GM10266 (cell line): ENCODE data around the gene PIP4P1.
"Not testable (repeated sequence)": the region's sequence is repeated elsewhere in the genome, so short reads cannot be mapped to it uniquely, and the experiment has no call there.

ENCODE experiments used
- DNase-seq: peaks from one replicate; pipeline ENCODE4 v3.0.0; 2012; ENCODE audit errors: extremely low spot score
- CTCF ChIP-seq: IDR thresholded peaks from 2 replicates; pipeline ENCODE4 v1.5.1; 2012; ENCODE audit warnings: mild to moderate bottlenecking, low read depth; ENCODE audit not compliant: control insufficient read depth, insufficient read depth; ENCODE audit errors: missing control alignments

The PIP4P1 gene

GRCh38 chr14:20456971-20457370 is 4.3 kb downstream of the PIP4P1 start:
- no peak for TF ChIP-seq CTCF
- DNase-seq: no peak

GRCh38 chr14:20455355-20456300 is 5.6 kb downstream of the PIP4P1 start:
- no peak for DNase-seq

GRCh38 chr14:20454516-20455354 is 6.5 kb downstream of the PIP4P1 start, which contains the start of the genes APEX1 and OSGEP:
APEX1 (plus strand) TSS chr14:20455226; CDS start chr14:20455646, 420 bp downstream.
OSGEP (minus strand) TSS chr14:20454812; CDS start chr14:20454683, 129 bp downstream.
- DNase-seq: peak; percentile 97
- TF ChIP-seq CTCF: no peak

More at GRCh38 chr14:20455355-20456300, 5.6 kb downstream of the PIP4P1 start:
- no peak for TF ChIP-seq CTCF

GRCh38 chr14:20452831-20453230 is 8.4 kb downstream of the PIP4P1 start:
- DNase-seq: not testable (repeated sequence)

GRCh38 chr14:20446889-20447288 is 14.3 kb downstream of the PIP4P1 start:
- no peak for TF ChIP-seq CTCF
- no peak for DNase-seq

- not testable (repeated sequence) for DNase-seq
Observed at GRCh38 chr14:20443650-20444049, 17.6 kb downstream of the PIP4P1 start.

GRCh38 chr14:20441461-20441860 is 19.8 kb downstream of the PIP4P1 start:
- DNase-seq: no peak
- TF ChIP-seq CTCF: no peak

- no peak for TF ChIP-seq CTCF
Observed at GRCh38 chr14:20440882-20441281, 20.4 kb downstream of the PIP4P1 start.

More at GRCh38 chr14:20440882-20441281, 20.4 kb downstream of the PIP4P1 start:
- no peak for DNase-seq
